GM21717 (cell line): ENCODE measurements around the gene GOLGA1.
"Not testable (repeated sequence)": the region's sequence is repeated elsewhere in the genome, so short reads cannot be mapped to it uniquely, and the experiment has no call there.

Source experiments
- ATAC-seq: cut with Tn5 transposase; IDR thresholded peaks from one replicate; pipeline ENCODE4 v1.9.1; 2021; ENCODE audit warnings: mild to moderate bottlenecking, moderate library complexity; ENCODE audit not compliant: unreplicated experiment

Gene GOLGA1

GRCh38 chr9:124940521-124940893 lies 376 bp downstream of the GOLGA1 start:
- ATAC-seq, result peak; percentile 45

- ATAC-seq, result no peak
Observed at GRCh38 chr9:124939944-124940343, 939 bp downstream of the GOLGA1 start.

- ATAC-seq, result no peak
Observed at GRCh38 chr9:124934290-124934689, 6.6 kb downstream of the GOLGA1 start.

GRCh38 chr9:124932333-124932732 lies 8.6 kb downstream of the GOLGA1 start:
- ATAC-seq, result no peak

GRCh38 chr9:124929464-124929863 lies 11.4 kb downstream of the GOLGA1 start:
- ATAC-seq, result no peak

GRCh38 chr9:124928116-124928515 lies 12.8 kb downstream of the GOLGA1 start:
- ATAC-seq, result no peak

- not testable (repeated sequence) for ATAC-seq
Observed at GRCh38 chr9:124920394-124920793, 20.5 kb downstream of the GOLGA1 start.

- ATAC-seq, result no peak
Observed at GRCh38 chr9:124914753-124915405, 26.0 kb downstream of the GOLGA1 start.

GRCh38 chr9:124913378-124913777 lies 27.5 kb downstream of the GOLGA1 start:
- ATAC-seq, result no peak

- ATAC-seq, result no peak
Observed at GRCh38 chr9:124911766-124912165, 29.1 kb downstream of the GOLGA1 start.

GRCh38 chr9:124908098-124908497 lies 32.8 kb downstream of the GOLGA1 start:
- no peak for ATAC-seq

GRCh38 chr9:124906966-124907365 lies 33.9 kb downstream of the GOLGA1 start:
- ATAC-seq, result no peak

- ATAC-seq, result no peak
Observed at GRCh38 chr9:124899845-124900244, 41.0 kb downstream of the GOLGA1 start.

GRCh38 chr9:124897570-124898460 lies 43.1 kb downstream of the GOLGA1 start:
- ATAC-seq, result no peak

- ATAC-seq, result no peak
Observed at GRCh38 chr9:124894741-124895170, 46.1 kb downstream of the GOLGA1 start.

- no peak for ATAC-seq
Observed at GRCh38 chr9:124894035-124894740, 46.7 kb downstream of the GOLGA1 start.

GRCh38 chr9:124890179-124890578 lies 50.7 kb downstream of the GOLGA1 start:
- ATAC-seq, result no peak

- ATAC-seq, result no peak
Observed at GRCh38 chr9:124889006-124889405, 51.9 kb downstream of the GOLGA1 start.

GRCh38 chr9:124887832-124888231 lies 53.1 kb downstream of the GOLGA1 start:
- ATAC-seq, result no peak

- ATAC-seq, result no peak
Observed at GRCh38 chr9:124886866-124887492, 53.9 kb downstream of the GOLGA1 start.

GRCh38 chr9:124886461-124886860 lies 54.4 kb downstream of the GOLGA1 start:
- ATAC-seq, result no peak
